RCC 7860 (cell line): ENCODE results near the gene AUNIP.
A peak's percentile ranks its signal among the peaks of the same experiment; 100 is the strongest.

ENCODE experiments used
- DNase-seq: peaks from one replicate; pipeline ENCODE4 v3.0.0-alpha.2; 2015; ENCODE audit warnings: low spot score
- FAIRE-seq: peaks from 2 replicates; lab custom pipeline; 2012; peaks lifted over from hg19 to GRCh38; lab: Jason Lieb, UNC

The AUNIP gene

DNA sequence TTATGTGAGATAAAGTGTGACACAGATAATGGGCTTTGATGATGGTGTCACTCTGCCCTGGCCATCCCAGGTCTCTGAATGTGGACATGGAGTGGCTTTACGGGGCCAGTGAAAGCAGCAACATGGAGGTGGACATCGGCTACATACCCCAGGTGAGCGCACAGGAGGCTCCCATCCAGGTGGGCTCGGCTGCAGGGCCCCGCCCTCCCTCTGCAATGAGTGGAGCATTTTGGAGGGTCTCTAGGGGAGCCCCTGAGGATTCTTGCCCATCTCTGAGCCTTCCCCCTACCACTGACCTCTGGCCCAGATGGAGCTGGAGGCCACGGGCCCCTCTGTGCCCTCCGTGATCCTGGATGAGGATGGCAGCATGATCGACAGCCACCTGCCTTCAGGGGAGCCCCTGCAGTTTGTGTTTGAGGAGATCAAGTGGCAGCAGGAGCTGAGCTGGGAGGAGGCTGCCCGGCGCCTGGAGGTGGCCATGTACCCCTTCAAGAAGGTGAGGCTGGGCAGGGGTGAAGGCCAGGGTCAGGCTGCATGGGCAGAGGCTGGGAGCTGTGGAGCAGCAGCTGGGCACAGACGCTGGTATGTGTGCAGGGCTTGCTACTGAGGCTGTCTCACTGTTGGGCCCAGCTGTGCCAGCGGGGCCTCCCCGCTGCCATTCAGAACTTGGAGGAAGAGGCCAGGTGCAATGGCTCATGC, 47.7 kb downstream of the AUNIP start:
- DNase-seq: no peak
- no peak for FAIRE-seq

DNA sequence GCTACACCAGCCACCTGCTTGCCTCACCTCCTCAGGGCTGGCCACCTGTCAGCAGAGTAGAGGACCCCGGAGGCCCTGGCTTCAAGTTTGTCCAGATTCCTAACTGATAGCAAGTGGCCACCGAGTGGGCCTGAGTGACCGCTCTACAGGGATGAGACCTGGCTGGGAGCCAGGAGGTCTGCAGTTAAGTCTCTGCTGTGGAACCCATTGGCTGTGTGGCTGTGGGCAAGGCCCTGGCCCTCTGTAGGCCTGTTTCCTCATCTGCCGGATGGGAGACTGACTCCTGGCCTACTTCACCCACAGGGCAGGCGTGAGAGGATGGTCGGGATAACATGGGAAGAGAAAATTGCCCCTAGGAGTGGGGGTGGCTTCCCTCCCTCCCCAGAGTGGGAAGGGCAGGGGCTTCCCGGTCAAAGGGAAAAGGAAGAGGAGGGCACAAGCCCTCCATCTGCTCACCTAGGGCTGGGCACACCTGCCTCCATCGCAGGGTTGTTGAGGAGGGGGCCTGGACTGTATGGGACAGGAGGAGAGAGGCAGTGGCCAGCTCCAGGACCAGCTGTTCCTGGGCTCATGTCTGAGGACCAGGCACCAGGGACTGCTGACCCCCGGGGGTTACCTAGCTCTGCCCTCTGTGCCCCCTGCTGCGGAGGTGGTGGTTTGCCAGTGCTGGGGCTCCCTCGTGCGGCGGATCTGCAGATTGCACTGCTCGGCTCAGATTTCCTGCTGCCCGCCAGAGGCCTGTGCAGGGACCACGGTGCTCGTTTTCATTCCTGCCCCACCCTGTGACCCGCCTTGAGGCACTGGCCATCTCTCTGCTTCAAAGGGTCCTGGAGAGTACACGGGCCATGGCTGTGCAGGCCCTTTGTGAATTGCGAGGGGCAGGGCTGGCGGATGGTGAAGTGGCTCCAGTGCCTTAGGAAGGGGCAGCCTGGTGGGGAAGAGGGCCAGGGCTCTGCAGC, 48.6 kb downstream of the AUNIP start:
- FAIRE-seq (no peak), DNase-seq (peak; percentile 38)

DNA sequence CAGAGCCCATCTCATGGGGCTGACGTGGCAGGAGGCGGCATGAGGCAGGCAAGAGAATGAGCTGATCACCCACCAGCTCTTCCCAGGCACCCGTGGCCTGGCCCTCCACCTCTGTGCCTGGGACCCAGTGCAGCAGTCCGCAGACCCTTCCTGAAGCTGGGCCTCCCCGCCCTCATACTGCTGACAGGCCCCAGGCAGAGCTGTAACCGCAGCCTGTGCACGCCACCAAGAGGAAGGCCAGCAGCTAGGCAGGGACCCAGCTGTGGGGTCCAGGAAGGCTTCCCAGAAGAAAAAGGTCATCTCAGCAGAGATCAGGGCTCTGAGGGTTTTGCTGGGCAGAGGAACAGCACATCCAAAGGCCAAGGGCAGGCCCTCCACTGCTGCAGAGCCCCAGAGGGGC, 49.3 kb downstream of the AUNIP start:
- DNase-seq: no peak
- FAIRE-seq: no peak

DNA sequence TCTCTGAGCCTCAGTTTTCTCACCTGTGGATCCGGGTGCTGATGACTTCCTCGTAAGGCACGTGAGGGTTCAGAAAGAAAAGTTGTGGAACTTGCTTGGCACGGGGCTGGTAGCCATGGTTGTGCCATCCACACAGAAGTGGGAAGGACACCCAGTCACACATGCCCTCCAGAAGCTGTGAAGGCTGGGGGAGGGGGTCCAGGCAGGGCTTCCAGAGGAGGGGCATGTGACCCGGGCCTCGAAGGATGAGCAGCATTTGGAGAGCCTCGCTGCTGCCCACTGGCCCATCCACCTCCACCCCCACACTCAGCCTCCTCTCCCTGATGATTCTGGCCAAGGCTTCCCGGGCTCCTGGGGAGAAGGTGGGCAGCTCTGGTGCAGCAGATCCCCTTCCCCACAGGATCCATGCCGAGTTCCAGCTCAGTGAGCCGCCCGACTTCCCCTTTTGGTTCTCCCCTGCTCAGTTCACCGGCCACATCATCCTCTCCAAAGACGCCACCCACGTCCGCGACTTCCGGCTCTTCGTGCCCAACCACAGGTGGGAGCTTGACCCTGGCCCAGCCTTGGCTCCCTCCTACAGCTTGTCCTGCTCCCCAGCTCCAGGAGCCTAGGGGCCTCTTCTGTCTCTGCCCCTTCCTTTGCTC, 49.9 kb downstream of the AUNIP start:
- no peak for DNase-seq
- FAIRE-seq: no peak

DNA sequence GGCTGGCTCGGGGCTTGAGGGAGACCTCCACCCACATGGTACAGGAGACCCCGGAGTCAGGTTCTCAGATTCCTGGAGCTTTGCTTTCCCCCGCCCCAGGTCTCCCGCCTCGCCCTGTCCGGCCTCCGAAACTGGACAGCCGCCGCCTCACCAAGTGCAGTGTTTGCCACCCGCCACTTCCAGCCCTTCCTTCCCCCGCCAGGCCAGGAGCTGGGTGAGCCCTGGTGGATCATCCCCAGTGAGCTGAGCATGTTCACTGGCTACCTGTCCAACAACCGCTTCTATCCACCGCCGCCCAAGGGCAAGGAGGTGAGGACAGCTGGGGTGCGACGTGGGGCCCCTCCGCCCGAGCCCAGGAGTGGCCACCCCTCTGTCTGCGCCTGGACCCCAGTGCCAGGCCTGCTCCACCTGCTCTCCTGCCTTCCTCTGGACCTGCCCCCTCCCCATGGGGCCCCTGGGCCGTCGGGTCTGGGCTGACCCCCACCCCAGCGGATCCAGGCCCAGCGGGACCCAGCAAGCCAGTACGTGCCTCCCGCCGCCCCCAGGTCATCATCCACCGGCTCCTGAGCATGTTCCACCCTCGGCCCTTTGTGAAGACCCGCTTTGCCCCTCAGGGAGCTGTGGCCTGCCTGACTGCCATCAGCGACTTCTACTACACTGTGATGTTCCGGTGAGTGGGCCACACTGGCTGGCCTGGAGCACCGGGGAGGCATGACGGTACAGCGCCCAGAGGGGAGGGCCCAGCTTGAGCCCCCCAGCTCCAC, 50.6 kb downstream of the AUNIP start:
- FAIRE-seq (no peak), DNase-seq (no peak)

DNA sequence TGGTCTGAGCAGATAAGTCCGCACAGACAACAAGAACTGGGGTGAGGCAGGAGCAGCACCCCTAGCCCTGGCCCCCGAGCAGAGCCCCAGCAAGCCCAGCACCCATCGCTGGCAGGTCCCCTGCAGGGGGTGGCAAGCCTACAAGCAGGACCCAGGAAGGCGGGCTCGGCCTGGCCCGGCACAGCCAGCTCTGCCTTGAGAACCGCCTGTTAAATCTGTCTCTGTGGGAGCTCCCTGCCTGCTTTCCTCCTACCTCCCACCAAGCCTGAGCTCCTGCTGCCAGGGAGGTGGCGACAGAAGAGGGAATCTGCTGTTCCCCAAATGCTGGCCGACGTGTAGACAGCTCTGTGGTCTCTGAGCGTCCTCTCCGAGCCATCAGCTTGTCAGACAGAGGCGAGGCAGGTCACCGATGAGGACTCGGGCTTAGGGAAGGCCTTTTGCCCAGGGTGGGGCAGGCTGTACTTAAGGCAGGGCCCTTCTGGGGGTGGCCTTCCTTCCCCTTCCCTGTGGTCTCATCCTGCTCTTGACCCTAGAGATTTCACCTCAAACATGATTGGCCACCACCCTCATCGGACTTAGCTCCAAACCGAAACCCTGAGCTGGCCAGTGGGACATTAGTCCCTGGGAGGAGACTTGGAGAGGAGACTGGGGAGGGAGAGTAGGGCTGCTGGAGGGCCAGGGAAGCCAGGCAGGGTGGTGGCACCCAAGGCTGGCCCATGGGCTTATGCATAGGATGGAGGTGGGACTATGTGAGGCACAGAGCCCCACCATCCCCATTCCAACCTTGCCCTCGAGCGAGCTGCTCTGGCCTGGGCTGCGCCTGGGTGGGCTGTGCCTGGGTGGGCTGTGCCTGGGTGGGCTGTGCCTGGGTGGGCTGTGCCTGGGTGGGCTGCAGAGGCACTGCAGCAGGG, 51.5 kb downstream of the AUNIP start:
- DNase-seq: no peak
- FAIRE-seq: no peak

DNA sequence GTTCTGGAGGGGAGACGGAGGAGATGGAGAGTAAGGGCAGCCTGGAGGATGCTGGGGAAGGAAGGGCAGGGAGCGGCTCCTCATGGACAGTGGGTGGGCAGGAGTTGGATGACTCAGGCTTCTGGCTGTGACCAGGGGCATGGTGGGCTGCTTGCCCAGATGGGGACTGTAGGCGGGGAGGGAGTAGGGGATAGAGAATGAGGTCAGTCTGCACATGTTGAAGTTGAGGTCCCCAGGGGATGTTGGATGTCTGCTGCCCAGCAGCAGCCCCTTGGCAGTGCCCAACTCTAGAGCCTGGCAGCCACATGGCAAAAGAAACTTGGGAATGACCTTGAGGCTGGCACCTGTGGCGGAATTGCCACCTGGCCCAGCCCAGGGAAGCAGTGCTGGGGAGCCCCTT, 52.8 kb downstream of the AUNIP start:
- no peak for FAIRE-seq
- DNase-seq: no peak

DNA sequence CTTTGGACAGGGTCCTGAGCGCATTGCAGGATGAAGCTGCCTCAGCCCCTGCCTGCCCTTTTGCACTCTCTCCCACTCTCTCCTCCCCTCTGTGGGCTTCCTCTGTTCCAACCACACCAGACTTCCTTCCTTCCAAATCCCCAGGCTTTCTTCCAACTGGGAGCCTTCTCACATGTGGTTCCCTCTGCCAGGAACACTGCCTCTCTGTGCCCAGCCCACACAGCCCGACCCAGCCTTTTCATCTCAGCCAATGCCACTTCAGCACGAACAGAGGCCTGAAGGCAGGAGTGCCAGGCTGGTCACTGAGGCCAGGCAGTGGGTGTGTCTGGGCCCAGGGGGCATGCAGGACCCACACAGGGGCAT, 53.4 kb downstream of the AUNIP start:
- FAIRE-seq (no peak), DNase-seq (no peak)

DNA sequence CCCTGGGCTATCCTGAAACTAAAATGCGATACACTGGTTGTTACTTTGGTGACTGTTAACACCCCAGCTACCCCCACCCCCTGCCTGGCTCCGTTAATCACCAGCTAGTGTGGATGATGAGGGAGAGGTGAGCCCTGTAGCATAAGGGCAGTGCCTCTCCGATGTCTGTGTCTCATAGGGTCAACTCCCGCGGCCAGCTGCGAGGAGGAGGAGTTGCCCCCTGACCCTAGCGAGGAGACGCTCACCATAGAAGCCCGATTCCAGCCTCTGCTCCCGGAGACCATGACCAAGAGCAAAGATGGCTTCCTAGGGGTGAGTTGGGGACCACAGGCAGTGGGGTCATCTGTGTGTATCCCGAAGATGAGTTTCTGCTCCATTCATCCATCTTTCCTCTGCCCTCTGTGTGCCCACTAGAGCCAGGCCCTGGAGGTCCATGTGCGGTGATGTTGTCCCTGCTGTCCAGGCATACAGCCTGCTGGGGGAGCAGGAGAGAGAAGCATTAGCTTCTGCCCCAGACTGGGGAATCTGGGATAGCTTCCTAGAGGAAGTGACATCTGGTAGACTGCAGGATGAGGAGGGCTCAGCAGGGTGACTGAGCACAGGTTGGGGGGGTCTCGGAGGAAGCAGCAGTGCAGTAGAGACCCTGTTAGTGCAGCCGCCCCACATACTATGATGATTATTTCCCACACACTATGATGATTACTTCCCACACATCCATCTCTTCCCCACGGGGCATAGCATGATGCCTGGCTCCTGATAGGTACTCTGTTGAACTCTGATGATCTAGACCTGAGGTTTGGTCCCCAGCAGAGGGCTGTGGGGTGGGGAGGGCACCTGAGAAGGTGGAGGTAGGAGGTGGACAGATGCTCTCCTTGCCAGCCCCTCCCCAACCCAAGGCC, 54.0 kb downstream of the AUNIP start:
- no peak for FAIRE-seq
- DNase-seq: no peak

DNA sequence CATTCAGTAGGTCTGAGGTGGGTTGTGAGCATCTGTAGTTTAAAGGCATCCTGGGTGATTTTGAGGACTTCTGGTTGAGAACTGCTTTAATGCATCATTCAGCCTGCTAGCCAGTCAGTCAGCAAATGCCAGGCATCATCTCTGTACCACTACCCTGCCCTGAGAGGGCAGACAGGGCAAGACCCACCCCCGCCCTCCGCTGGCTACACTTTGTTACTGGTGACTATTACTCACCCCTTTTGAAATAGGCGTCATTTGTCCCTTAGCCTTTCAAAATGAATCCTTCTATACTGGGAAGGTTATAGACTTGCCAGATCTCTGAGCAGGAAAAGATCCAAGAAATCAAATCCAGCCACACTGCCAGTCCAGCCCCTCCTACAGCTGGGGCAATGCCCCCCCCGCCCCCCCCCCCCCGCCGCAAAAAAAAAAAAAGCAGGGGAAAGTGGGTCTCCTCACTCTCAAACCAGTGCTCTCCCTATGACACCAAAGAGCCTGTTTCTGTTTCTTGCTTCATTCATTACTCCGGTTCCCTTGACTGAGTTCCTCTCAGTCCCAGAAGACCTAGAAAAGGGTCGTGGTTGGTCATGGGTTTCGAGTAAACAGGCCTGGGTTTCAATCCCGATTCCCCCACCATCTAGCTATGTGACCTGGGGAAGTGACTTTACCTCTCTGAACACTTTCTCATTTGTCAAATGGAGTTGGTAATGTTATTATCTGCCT, 54.9 kb downstream of the AUNIP start:
- FAIRE-seq: no peak
- DNase-seq: no peak

DNA sequence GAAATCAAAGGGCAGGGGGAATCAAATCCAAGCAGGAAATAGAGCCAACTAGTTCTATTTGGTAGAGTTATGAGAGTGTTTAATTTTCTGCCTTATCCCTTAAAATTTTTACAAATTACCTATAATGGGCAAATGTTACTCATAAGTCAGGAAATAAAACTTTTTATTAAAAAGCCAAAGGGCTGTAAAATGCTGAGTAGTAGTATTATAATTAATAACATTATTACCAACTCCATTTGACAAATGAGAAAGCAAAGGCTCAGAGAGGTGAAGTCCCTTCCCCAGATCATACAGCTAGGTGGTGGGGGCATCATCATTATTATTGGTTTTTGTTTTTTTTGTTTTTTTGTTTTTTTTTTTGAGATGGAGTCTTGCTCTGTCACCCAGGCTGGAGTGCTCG, 55.9 kb downstream of the AUNIP start:
- DNase-seq (no peak), FAIRE-seq (no peak)

DNA sequence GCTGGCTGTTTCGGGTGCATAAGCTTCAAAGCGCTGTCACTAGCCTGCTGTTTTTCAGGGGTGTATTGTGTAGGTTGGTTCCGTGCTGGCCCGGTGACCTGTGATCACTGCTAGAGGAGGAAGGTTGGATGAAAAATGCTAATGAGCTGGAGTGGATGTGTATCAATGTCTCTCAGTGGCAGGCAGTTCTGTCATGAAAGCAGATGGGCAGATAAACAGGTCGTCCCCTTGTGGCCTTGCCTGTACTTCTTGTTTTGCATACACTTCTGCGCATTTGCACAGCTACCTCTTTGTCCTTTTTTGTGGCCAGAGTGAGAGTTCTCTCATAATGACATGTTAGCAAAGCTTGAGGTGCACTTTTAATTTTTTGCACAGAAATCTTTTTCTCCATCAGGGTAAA, 56.3 kb downstream of the AUNIP start:
- DNase-seq (no peak), FAIRE-seq (no peak)

DNA sequence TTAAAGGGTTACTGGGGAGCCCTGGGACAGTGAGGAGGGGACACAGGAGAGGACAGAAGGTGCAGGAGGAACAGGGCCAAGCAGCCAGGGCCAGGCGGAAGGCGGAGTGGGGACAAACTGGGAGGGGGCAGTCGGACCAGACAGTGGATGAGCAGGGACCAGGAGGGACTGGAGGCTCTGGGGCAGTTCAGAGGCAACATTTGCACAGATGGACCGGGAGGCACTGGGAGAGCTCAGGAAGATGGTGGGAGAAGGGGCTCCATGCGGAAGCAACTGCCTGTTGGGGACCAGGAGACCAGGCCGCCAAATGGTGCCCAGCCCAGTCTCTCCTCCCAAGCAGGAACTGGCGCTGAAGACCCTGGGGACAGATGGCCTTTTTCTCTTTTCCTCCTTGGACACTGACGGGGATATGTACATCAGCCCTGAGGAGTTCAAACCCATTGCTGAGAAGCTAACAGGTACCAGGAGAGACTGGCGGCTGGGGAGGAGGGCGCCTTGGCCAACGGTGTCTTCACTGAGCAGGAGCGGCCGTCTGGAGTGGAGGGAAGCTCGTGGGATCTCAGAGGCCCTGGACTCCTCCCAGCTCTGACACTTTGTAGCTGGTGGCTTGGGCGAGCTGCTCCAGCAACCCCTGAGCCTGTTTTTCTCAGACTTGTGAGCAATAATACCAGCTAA, 58.4 kb downstream of the AUNIP start:
- no peak for DNase-seq
- no peak for FAIRE-seq

DNA sequence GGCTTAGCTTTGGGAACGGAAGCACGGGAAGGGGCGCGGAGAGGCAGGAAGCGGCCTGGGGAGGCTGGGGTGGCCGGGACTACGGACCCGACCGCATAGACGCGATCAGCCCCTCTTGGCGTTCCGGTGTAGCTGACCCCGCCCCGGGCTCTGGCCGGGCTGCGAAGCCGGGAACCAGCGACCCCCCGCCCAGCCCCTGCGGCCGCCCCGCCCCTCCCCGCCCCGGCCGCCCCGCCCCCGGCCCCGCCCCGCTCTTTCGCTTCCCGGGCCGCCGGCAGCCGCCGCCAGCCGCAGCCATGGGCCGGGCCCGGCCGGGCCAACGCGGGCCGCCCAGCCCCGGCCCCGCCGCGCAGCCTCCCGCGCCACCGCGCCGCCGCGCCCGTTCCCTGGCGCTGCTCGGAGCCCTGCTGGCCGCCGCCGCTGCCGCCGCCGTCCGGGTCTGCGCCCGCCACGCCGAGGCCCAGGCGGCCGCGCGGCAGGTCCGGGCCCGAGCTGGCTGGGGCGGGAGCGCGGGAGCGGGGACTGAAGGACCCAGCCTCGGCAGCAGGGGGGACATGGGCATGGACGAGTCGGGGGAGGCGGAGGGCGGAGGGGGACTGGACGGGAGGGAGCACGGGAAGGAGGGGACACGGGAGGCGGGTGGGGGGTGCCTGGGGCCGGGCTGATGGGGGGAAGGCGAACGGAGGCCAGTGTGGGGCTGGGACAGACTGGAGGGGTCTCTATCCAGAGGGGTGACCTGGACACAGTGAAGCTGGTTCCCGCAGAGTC, 59.1 kb downstream of the AUNIP start, which contains the start of gene SELENON:
SELENON (plus strand) TSS at position 259 of the 768 bp plus-strand sequence; CDS start at position 297, 38 bp downstream.
- FAIRE-seq (no peak), DNase-seq (no peak)

DNA sequence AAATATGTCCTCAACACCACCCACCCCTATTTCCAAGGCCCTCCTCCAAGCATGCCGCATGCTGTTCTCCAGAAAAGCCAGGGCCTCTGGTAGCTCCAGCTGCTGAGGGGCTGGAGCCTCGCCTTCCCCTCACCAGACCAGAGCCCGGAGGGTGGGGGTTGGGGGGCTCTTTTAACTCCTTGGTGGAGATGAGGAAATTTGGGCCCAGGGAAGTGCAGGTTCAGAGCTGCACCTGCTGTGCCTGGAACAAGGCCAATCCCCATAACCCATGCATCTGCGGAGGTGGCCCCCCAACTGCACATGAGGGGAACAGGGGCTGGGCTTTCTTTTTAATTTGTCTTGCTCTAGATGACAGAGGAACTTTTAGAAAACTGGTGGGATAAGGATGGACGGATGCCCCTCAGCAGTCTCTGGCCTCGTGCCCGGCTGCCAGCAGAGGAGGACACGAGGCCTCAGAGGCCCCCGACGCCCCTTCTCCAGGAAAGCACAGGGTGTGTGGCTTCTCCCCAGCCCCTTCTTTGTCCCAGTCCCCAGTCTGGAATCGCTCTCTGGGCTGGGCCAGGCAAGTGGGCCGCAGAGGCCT, 59.8 kb downstream of the AUNIP start:
- DNase-seq: no peak

DNA sequence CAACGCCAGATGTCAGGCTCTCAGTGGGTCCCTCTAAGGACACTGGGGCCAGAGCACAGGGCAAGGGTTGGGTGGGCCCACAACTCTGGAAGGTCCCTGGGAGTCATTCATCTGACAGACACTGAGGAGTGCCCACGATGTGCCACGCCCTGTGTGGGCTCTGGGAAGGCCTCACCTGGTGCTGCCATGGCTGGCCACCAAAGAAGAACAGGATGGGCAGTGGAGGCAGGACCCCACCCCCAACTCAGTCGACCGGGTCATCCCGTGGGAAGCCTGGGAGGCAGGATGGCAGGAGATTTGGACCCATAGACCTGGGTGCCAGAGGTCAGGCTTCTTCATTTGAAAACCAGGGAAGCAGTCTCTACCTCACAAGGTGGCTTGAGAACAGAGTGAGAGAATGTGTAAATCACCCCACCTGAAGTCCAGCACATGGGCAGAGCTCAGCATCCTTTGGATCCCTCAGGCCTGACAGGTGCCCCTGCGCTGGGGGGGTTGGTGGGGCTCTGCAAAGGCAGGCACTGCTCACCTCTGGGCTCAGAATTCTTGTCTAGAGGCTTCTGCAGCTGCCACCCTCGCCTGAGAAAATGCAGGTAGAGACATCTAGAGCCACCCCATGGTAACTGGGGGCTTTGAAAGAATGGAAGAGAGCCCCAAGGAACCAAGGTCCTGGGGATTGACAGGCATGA, 60.4 kb downstream of the AUNIP start:
- FAIRE-seq (no peak), DNase-seq (no peak)

More for the DNA sequence above, 59.8 kb downstream of the AUNIP start:
- FAIRE-seq: no peak
